Bronchial epithelial cell (primary cell): Measurements from ENCODE around the gene U2AF1L4. TPM values are rescaled to one million over a fixed set of nuclear protein-coding genes. Genes with fewer than 3 reads are reported as not detected.
A peak's percentile ranks its signal among the peaks of the same experiment; 100 is the strongest.

Source experiments
- DNase-seq: peaks from one replicate; pipeline ENCODE4 v3.0.0-alpha.2; 2010; ENCODE audit warnings: low read depth
- FAIRE-seq: peaks from 2 replicates; lab custom pipeline; 2011; peaks lifted over from hg19 to GRCh38; lab: Jason Lieb, UNC
- H3K27me3 ChIP-seq: 2 replicates; pipeline ENCODE4 v1.5.1; 2011; ENCODE audit warnings: low read length; ENCODE audit not compliant: control insufficient read depth, insufficient read depth
- H3K36me3 ChIP-seq: 2 replicates; pipeline ENCODE4 v1.5.1; 2011; ENCODE audit warnings: low read length; ENCODE audit not compliant: control insufficient read depth, insufficient read depth
- H3K4me3 ChIP-seq: 2 replicates; pipeline ENCODE4 v1.5.1; 2011; ENCODE audit warnings: mild to moderate bottlenecking, low read depth, low read length, control low read depth
- total RNA-seq: library from RNA; depleted of rRNA; stranded (reverse); fragments of >200 nt; gene quantifications from 2 replicates; pipeline ENCODE4 v1.2.1, GENCODE V29; 2014
- TF ChIP-seq, protein P1 (sequence below): IDR thresholded peaks from 2 replicates; pipeline ENCODE4 v1.5.1; 2011; ENCODE audit warnings: mild to moderate bottlenecking, moderate library complexity, low read length, control low read depth, inconsistent platforms; ENCODE audit not compliant: insufficient read depth, severe bottlenecking

The U2AF1L4 gene
- total RNA-seq, 1 donor from 2014 or later = 14.7 TPM

DNA sequence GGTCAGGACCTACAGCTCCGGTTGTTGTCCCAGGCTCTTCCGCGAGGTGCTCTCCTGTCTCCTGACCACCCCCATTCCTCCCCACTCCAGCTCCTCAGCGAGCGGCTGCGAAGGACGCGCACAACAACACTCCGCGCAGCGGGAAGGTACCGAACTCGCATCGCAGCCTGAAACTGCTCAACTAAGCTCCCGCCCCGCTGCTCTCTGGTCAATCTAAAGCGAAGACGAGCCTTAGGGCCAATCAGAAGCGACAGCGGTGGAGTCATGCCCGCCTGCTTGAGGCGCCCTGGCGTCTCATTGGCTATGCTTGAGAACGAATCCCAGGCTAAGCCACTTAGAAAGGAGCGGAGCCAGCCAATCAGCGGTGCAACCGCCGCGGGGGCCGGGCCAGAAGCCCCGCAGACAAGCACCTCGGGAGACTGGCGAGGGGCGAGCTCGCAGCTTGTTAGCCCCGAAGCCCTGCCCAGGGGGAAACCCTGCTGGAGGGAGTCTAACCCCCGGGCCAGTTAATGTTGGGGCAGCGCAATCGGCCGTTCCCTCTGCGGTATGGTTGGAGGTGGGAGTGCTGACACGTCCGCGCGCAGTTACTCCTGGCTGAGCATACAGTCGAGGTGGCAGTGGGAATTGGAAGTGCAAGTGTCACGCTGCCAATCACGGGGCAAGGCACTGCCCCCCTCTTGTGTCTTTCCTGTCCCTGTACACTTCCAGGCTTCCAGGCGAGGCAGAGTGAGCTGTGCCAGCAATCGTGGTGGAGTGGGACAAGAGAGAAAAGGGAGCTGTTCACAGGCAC is 42.8 kb downstream of the U2AF1L4 start:
- TF ChIP-seq, protein P1, sequence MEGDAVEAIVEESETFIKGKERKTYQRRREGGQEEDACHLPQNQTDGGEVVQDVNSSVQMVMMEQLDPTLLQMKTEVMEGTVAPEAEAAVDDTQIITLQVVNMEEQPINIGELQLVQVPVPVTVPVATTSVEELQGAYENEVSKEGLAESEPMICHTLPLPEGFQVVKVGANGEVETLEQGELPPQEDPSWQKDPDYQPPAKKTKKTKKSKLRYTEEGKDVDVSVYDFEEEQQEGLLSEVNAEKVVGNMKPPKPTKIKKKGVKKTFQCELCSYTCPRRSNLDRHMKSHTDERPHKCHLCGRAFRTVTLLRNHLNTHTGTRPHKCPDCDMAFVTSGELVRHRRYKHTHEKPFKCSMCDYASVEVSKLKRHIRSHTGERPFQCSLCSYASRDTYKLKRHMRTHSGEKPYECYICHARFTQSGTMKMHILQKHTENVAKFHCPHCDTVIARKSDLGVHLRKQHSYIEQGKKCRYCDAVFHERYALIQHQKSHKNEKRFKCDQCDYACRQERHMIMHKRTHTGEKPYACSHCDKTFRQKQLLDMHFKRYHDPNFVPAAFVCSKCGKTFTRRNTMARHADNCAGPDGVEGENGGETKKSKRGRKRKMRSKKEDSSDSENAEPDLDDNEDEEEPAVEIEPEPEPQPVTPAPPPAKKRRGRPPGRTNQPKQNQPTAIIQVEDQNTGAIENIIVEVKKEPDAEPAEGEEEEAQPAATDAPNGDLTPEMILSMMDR = no peak
- FAIRE-seq = peak; percentile 43
- Histone ChIP-seq H3K4me3 (peak overlapping the region; percentile 48), H3K36me3 (no peaks in the 10 kb centered on the region), H3K27me3 (no peaks in the 10 kb centered on the region)
- peak; percentile 96 for DNase-seq

DNA sequence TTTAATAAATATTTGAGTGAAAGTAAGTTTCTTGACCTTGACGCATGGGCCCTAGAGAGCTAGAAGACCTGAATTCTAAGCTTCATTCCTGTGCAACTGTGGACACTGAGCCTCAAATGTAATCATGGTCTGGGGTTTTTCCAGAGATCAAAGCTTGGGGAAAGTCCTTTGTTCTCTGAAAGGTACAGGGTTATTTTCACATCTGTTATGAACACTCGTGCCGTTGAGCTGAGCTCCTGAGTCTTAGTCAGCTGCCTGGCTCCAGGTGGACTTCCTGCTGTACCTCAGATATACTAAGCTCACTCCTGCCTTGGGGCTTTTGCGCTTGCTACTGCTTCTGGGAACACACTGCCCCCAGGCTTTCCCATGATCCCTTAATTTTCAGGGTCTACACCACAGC is 48.4 kb downstream of the U2AF1L4 start:
- Histone ChIP-seq H3K4me3 (no peak overlapping the region), H3K36me3 (no peaks in the 10 kb centered on the region), H3K27me3 (no peaks in the 10 kb centered on the region)
- TF ChIP-seq, protein P1 = no peak
- no peak for FAIRE-seq
- DNase-seq = no peak

DNA sequence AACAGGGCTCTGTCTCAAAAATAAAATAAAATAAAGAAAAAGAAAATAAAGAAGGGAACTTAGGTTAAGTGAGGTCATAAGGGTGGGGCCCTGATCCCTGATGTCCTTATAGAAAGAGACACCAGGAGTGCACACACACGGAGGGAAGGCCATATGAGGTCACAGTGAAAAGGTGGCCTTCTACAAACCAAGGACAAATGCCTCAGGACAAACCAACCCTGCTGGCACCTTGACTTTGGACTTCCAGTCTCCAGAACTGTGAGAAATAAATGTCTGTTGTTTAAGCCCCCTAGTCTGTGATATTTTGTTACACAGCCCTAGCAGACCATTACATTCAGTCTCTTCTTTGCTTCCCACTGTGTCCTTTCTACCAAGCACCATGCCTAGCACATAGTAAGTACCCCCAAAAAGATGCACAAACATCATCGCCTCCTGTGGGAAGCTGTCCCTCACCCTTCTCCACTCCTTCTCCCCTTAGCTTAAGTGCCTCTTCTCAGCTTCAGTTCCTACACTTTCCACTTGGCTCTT is 49.3 kb downstream of the U2AF1L4 start:
- DNase-seq (no peak), FAIRE-seq (no peak)
- Histone ChIP-seq H3K36me3 (no peaks in the 10 kb centered on the region), H3K27me3 (no peaks in the 10 kb centered on the region), H3K4me3 (no peak overlapping the region)
- TF ChIP-seq, protein P1 = no peak

DNA sequence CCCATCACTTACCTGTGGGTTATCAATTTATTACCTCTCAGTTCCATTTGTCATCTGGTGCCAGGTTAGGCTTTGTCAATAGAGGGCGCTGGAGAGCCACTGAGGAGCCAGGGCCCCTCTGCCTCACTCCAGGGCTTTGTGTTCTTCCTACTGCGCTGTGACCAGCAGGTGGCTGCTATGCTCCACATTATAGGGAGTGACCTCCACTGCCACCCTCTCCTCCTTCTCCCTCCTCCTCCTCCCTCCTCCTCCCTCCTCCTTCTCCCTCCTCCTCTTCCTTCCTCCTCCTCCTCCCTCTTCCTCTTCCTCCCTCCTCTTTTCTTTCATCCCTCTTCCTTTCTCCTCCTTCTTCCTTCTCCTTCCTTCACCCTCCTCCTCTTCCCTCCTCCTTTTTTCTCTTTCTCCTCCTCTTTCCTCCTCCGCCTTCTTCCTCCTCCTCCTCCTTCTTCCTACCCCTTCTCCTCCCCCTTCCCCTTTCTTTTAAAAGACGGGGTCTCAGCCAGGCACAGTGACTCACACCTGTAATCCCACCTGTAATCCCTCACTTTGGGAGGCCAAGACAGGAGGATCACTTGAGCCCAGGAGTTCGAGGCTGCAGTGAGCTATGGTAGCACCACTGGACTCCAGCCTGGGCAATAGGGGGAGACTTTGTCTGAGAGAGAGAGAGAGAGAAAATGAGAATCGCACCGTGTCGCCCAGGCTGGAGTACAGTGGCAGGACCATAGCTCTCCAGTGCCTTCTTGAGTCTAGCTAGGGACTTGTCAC is 51.2 kb downstream of the U2AF1L4 start:
- TF ChIP-seq, protein P1 = peak; percentile 99
- no peak overlapping the region for H3K4me3 ChIP-seq
- FAIRE-seq = no peak
- H3K36me3 ChIP-seq = no peaks in the 10 kb centered on the region
- H3K27me3 ChIP-seq = no peaks in the 10 kb centered on the region
- peak; percentile 71 for DNase-seq

DNA sequence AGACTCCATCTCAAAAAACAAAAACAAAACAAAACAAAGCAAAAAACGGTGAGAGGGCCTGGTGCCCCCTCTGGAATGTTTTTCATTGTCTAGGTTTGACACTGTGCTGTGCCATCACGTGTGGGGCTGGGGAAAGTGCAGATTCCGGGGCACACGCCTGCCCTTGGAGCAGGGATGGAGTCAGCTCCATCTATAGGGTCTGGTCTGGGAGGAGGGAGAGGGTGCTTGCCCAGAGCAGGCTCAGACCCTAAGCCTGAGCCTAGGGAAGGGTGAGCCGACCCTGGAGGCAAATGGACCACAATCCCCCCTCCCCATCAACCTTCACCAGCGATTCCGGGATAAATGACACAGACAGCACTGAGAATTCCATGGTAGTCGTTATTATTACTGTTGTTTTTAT is 51.8 kb downstream of the U2AF1L4 start:
- DNase-seq (no peak), FAIRE-seq (no peak)
- H3K27me3 ChIP-seq = no peaks in the 10 kb centered on the region
- TF ChIP-seq, protein P1 = no peak
- no peak overlapping the region for H3K4me3 ChIP-seq
- H3K36me3 ChIP-seq = no peaks in the 10 kb centered on the region

Other genes starting within 250 kb of the U2AF1L4 start
- gene DMKN, start 231.8 kb downstream of the U2AF1L4 start, total RNA-seq = 97.4 and 269 TPM in 2 replicates
- 9.5 and 107 TPM in 2 replicates for gene SBSN, start 217.1 kb downstream of the U2AF1L4 start, total RNA-seq
- not detected in 2 replicates for gene GAPDHS, start 212.0 kb downstream of the U2AF1L4 start, total RNA-seq
- gene TMEM147, start 199.8 kb downstream of the U2AF1L4 start, total RNA-seq = 136 and 163 TPM in 2 replicates
- gene ATP4A, start 181.8 kb downstream of the U2AF1L4 start, total RNA-seq = not detected in 2 replicates
- not detected in 2 replicates for gene PMIS2, start 159.2 kb downstream of the U2AF1L4 start, total RNA-seq
- 3.9 and 4.2 TPM in 2 replicates for gene HAUS5, start 132.7 kb downstream of the U2AF1L4 start, total RNA-seq
- 33.4 and 37.8 TPM in 2 replicates for gene RBM42, start 116.4 kb downstream of the U2AF1L4 start, total RNA-seq
- under 0.01 and 0.38 TPM in 2 replicates for gene ETV2, start 103.7 kb downstream of the U2AF1L4 start, total RNA-seq
- 217 and 224 TPM in 2 replicates for gene COX6B1, start 97.1 kb downstream of the U2AF1L4 start, total RNA-seq
- gene UPK1A, start 78.9 kb downstream of the U2AF1L4 start, total RNA-seq = 0.38 TPM in 1 of 2 replicates, not detected in the other
- gene ZBTB32, start 40.9 kb downstream of the U2AF1L4 start, total RNA-seq = not detected in 2 replicates
- 3.4 and 7.0 TPM in 2 replicates for gene KMT2B, start 27.4 kb downstream of the U2AF1L4 start, total RNA-seq
- 0.13 and 0.26 TPM in 2 replicates for gene IGFLR1, start 3.0 kb downstream of the U2AF1L4 start, total RNA-seq
- 7.9 and 21.5 TPM in 2 replicates for gene PSENEN, start 233 bp upstream of the U2AF1L4 start, total RNA-seq
- gene LIN37, start 3.2 kb upstream of the U2AF1L4 start, total RNA-seq = 5.3 and 7.0 TPM in 2 replicates
- gene HSPB6, start 11.6 kb upstream of the U2AF1L4 start, total RNA-seq = 0.13 and 1.3 TPM in 2 replicates
- gene PROSER3, start 12.8 kb upstream of the U2AF1L4 start, total RNA-seq = 1.3 and 2.6 TPM in 2 replicates
- gene ARHGAP33, start 30.1 kb upstream of the U2AF1L4 start, total RNA-seq = under 0.01 TPM in 1 of 2 replicates, not detected in the other
- not detected in 2 replicates for gene PRODH2, start 67.4 kb upstream of the U2AF1L4 start, total RNA-seq
- not detected in 2 replicates for gene NPHS1, start 107.1 kb upstream of the U2AF1L4 start, total RNA-seq
- not detected in 2 replicates for gene KIRREL2, start 111.5 kb upstream of the U2AF1L4 start, total RNA-seq
- gene APLP1, start 123.2 kb upstream of the U2AF1L4 start, total RNA-seq = 0.26 and 0.51 TPM in 2 replicates
- gene NFKBID, start 155.1 kb upstream of the U2AF1L4 start, total RNA-seq = 1.6 and 1.7 TPM in 2 replicates
- 1.3 TPM in 1 of 2 replicates, not detected in the other for gene HCST, start 157.1 kb upstream of the U2AF1L4 start, total RNA-seq
- gene TYROBP, start 162.9 kb upstream of the U2AF1L4 start, total RNA-seq = not detected in 2 replicates
- 0.79 and 1.3 TPM in 2 replicates for gene LRFN3, start 191.0 kb upstream of the U2AF1L4 start, total RNA-seq
- 17.5 and 25.3 TPM in 2 replicates for gene SDHAF1, start 249.8 kb upstream of the U2AF1L4 start, total RNA-seq